ENCODE results near the gene DPYSL3. TPM values are rescaled to one million over a fixed set of nuclear protein-coding genes. Genes with fewer than 3 reads are reported as not detected.
A peak's percentile ranks its signal among the peaks of the same experiment; 100 is the strongest.

The DPYSL3 gene
- polyA plus RNA-seq, 1 of the 3 experiments (the other 2 are of a cell fraction): 123 TPM

DNA sequence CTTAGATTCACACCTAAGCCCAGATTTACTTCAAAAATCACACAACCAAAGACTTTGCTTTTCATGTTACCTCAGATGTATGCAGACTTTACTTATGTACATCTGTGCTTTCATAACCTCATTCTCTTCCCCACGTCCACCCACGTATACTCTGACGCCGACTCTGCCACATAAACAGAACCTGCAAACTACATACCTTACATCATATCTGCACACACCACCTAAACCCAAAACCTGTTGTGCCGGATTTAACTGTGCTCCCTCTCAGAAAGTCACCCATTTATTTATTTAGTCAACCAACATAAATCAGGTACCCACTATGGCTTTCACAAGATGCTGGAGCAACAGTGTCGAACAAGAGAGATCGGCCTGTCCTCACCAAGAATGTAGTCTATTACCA, 1.0 kb upstream of the DPYSL3 start:
- POLR2A ChIA-PET: no interaction called here

GRCh38 chr5:147509041-147509709, 693 bp downstream of the DPYSL3 start:
- H3K9me3 ChIP-seq: no peaks in the 10 kb centered on the region
- ChIA-PET CTCF (interaction anchor here (0.9 to 4.5 kb wide), 14 partner anchors 13 to 69 kb away, joined by 3 to 16 read pairs (median 4); no protein-coding TSS in a partner anchor), POLR2A (no interaction called here)
- peak overlapping the region; percentile 82 to 86 for H3K27ac ChIP-seq (ENCODE audit: low read depth in 2 of 2, low read length in 1 of 2)
- peaks cover 6 to 7% of the 10 kb centered on the region in 2 experiments; a peak in 3 of 4 replicates for H3K4me1 ChIP-seq (ENCODE audit: control insufficient read depth in 1 of 2, insufficient read depth in 2 of 2, low read depth in 1 of 2, low read length in 1 of 2)
- H3K9ac ChIP-seq: peak overlapping the region; percentile 88
- peak overlapping the region; percentile 89 for H3K4me2 ChIP-seq
- peaks cover 18% of the 10 kb centered on the region for H3F3A ChIP-seq (replicated peaks; ENCODE audit: insufficient read depth)
- H3K36me3 ChIP-seq (replicated peaks in 1 of 2; ENCODE audit: control insufficient read depth in 1 of 2, insufficient read depth in 2 of 2, low read length in 1 of 2): peaks cover 0 to 7% of the 10 kb centered on the region in 2 experiments
- peak overlapping the region; percentile 82 to 92 for H3K4me3 ChIP-seq (ENCODE audit: low read depth in 2 of 2, low read length in 1 of 2)
- H2AFZ ChIP-seq (ENCODE audit: low read depth): peak overlapping the region; percentile 85; the same call in 1 of the 2 replicates
- peak; percentile 10; the same call in 1 of the 2 replicates for TF ChIP-seq TAF1 (IDR thresholded peaks at IDR 0.05; ENCODE audit: borderline replicate concordance, low read depth, low read length)
- no peak for TF ChIP-seq NFIC (IDR thresholded peaks at IDR 0.05; ENCODE audit: borderline replicate concordance)
- TF ChIP-seq EZH2phosphoT487 (IDR thresholded peaks at IDR 0.05; ENCODE audit: borderline replicate concordance, low read depth): no peak
- TF ChIP-seq, protein P1, sequence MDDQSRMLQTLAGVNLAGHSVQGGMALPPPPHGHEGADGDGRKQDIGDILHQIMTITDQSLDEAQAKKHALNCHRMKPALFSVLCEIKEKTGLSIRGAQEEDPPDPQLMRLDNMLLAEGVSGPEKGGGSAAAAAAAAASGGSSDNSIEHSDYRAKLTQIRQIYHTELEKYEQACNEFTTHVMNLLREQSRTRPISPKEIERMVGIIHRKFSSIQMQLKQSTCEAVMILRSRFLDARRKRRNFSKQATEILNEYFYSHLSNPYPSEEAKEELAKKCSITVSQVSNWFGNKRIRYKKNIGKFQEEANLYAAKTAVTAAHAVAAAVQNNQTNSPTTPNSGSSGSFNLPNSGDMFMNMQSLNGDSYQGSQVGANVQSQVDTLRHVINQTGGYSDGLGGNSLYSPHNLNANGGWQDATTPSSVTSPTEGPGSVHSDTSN (IDR thresholded peaks at IDR 0.05): no peak
- TF ChIP-seq RAD21 (IDR thresholded peaks at IDR 0.05; ENCODE audit: low read length): no peak
- no peak for TF ChIP-seq TEAD4 (IDR thresholded peaks at IDR 0.05; ENCODE audit: borderline replicate concordance, insufficient read depth)
- TF ChIP-seq CTCF (IDR thresholded peaks at IDR 0.05): no peak
- TF ChIP-seq YY1 (IDR thresholded peaks at IDR 0.05; ENCODE audit: low read depth): peak; percentile 59; the same call in 1 of the 2 replicates
- no peak for TF ChIP-seq POLR2AphosphoS5 (IDR thresholded peaks at IDR 0.05; ENCODE audit: low read depth, low read length)
- TF ChIP-seq JUND (IDR thresholded peaks at IDR 0.05): no peak
- TF ChIP-seq RXRA (IDR thresholded peaks at IDR 0.05; ENCODE audit: borderline replicate concordance, low read depth): no peak
- peak; percentile 58 for DNase-seq
- peaks cover 54% of the 10 kb centered on the region for H3K79me2 ChIP-seq (ENCODE audit: insufficient read depth)
- no peaks in the 10 kb centered on the region for H4K20me1 ChIP-seq (ENCODE audit: insufficient read depth)
- H3K27me3 ChIP-seq (ENCODE audit: insufficient read depth): no peaks in the 10 kb centered on the region
- WGBS (ENCODE audit: low lambda C conversion rate): 6% methylated on average over 18 of the region's 50 CpGs
- H3K9me2 ChIP-seq: no peaks in the 10 kb centered on the region

More for the DNA sequence above, 1.0 kb upstream of the DPYSL3 start:
- Histone ChIP-seq H3K9ac (no peak overlapping the region), H3K27ac (ENCODE audit: low read depth in 2 of 2, low read length in 1 of 2) (no peak overlapping the region), H3K79me2 (ENCODE audit: insufficient read depth) (peaks cover 39% of the 10 kb centered on the region), H3K4me3 (ENCODE audit: low read depth in 2 of 2, low read length in 1 of 2) (no peak overlapping the region), H3K27me3 (ENCODE audit: insufficient read depth) (no peaks in the 10 kb centered on the region), H3F3A (replicated peaks; ENCODE audit: insufficient read depth) (peaks cover 5% of the 10 kb centered on the region), H3K9me2 (no peaks in the 10 kb centered on the region), H3K4me2 (peak overlapping the region; percentile 89; the same call in 1 of the 2 replicates), H3K9me3 (no peaks in the 10 kb centered on the region), H2AFZ (ENCODE audit: low read depth) (no peak overlapping the region), H3K4me1 (ENCODE audit: control insufficient read depth in 1 of 2, insufficient read depth in 2 of 2, low read depth in 1 of 2, low read length in 1 of 2) (peaks cover 0 to 7% of the 10 kb centered on the region in 2 experiments; a peak in 2 of 4 replicates), H3K36me3 (replicated peaks in 1 of 2; ENCODE audit: control insufficient read depth in 1 of 2, insufficient read depth in 2 of 2, low read length in 1 of 2) (peaks cover 0 to 7% of the 10 kb centered on the region in 2 experiments), H4K20me1 (ENCODE audit: insufficient read depth) (no peaks in the 10 kb centered on the region)
- CTCF ChIA-PET: interaction anchor here (1.0 to 4.5 kb wide), 4 partner anchors 43 to 68 kb away, joined by 3 to 16 read pairs (median 6); no protein-coding TSS in a partner anchor
- WGBS (ENCODE audit: low lambda C conversion rate): 97% methylated on average over 7 of the region's 7 CpGs
- TF ChIP-seq TAF1 (IDR thresholded peaks at IDR 0.05; ENCODE audit: borderline replicate concordance, low read depth, low read length): no peak
- no peak for DNase-seq

All from SK-N-SH (cell line).